Ascending aorta (tissue), 2 donors: Measurements from ENCODE around the gene PPP4R1. TPM values are rescaled to one million over a fixed set of nuclear protein-coding genes. Genes with fewer than 3 reads are reported as not detected.
A peak's percentile ranks its signal among the peaks of the same experiment; 100 is the strongest.

Experiments
- DNase-seq, 2 donors: peaks; one replicate each; pipeline ENCODE4 v3.0.0-alpha.2; 2019; ENCODE audit warnings: low spot score in 2 of 2
- H3K27ac ChIP-seq, 2 donors: fragments of 200-600 bp; sonication (generic); one replicate each; pipeline ENCODE4 v1.5.1; 2016 to 2017; ENCODE audit warnings: mild to moderate bottlenecking in 1 of 2
- H3K27me3 ChIP-seq: fragments of 200-600 bp; sonication (generic); one replicate; pipeline ENCODE4 v1.5.1; 2017
- H3K36me3 ChIP-seq, 2 donors: fragments of 200-600 bp; sonication (generic); one replicate each; pipeline ENCODE4 v1.5.1; 2016
- H3K4me1 ChIP-seq, 2 donors: fragments of 200-600 bp; sonication (generic); one replicate each; pipeline ENCODE4 v1.5.1; 2016 to 2017; ENCODE audit warnings: mild to moderate bottlenecking in 1 of 2
- H3K4me3 ChIP-seq, 2 donors: fragments of 200-600 bp; sonication (generic); one replicate each; pipeline ENCODE4 v1.5.1; 2016 to 2017; ENCODE audit warnings: mild to moderate bottlenecking in 1 of 2
- H3K9me3 ChIP-seq, 2 donors: fragments of 200-600 bp; sonication (generic); one replicate each; pipeline ENCODE4 v1.5.1; 2016
- CTCF ChIP-seq, 3 experiments: fragments of 200-600 bp in 2 of 3; fragments of 450-650 bp in 1 of 3; sonication (generic) in 2 of 3; IDR thresholded peaks; one replicate each; pipeline ENCODE4 v1.5.1; 2016 to 2019; ENCODE audit warnings: antibody characterized with exemption in 3 of 3, mild to moderate bottlenecking in 1 of 3, moderate library complexity in 1 of 3
- intact Hi-C: fragments of 100-400 bp; cut with DNase I; formaldehyde crosslinking; loops from one replicate; pipeline ENCODE4 v1.15.1; 2023
- total RNA-seq: library from RNA; depleted of rRNA; stranded (reverse); fragments of >200 nt; gene quantifications from one replicate; pipeline ENCODE4 v1.1.0, GENCODE V29; 2016

PPP4R1 gene
- total RNA-seq, 1 donor from 2014 or later, result 34.4 TPM

DNA sequence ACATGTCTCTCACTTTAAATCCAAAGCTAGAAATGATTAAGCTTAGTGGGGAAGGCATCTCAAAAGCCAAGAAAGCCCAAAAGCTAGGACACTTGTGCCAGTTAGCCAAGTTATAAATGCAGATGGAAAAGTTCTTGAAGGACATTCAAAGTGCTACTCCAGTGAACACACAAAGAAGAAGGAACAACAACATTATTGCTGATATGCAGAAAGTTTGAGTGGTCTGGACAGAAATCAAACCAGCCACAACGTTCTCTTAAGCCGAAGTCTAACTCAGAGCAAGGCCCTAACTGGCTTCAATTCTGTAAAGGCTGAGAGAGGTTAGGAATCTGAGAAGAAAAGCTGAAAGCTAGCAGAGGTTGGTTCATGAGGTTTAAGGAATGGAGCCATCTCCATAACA is 49.0 kb downstream of the PPP4R1 start:
- intact Hi-C loops, result no loop called here
- Histone ChIP-seq H3K27me3 (no peaks in the 10 kb centered on the region), H3K4me1 (peaks cover 0 to 15% of the 10 kb centered on the region in 2 donors)

GRCh38 chr18:9563331-9563730 is 51.0 kb downstream of the PPP4R1 start:
- Histone ChIP-seq H3K9me3 (no peaks in the 10 kb centered on the region), H3K27ac (no peak overlapping the region), H3K4me3 (no peak overlapping the region), H3K36me3 (peaks cover 35 to 48% of the 10 kb centered on the region in 2 donors), H3K4me1 (peaks cover 0 to 15% of the 10 kb centered on the region in 2 donors), H3K27me3 (no peaks in the 10 kb centered on the region)
- TF ChIP-seq CTCF (IDR thresholded peaks at IDR 0.05), result no peak
- no peak for DNase-seq
- intact Hi-C loops, result no loop called here

More for the DNA sequence above, 49.0 kb downstream of the PPP4R1 start:
- Histone ChIP-seq H3K36me3 (peaks cover 41 to 43% of the 10 kb centered on the region in 2 donors), H3K4me3 (no peak overlapping the region), H3K9me3 (no peaks in the 10 kb centered on the region), H3K27ac (no peak overlapping the region)
- no peak for DNase-seq
- TF ChIP-seq CTCF (IDR thresholded peaks at IDR 0.05), result no peak

DNA sequence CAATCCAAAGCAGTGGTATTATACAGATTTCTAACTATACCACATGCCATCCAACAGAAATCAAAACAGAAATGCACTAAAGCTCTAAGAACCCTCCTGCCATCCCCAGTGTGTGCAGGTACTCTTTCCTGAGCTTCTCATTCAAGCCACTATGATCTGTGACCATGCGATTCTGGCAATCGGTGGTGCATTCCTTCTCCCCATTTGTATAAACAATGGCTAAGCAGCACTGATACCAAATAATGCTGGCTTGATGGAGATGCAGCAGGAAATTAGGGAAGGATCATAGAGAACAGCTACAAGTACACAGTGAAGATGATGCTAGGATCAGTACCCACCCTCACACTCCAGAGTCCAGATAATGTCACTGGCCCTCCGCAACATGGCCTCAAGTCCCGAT is 51.8 kb downstream of the PPP4R1 start:
- H3K27me3 ChIP-seq, result no peaks in the 10 kb centered on the region
- peak overlapping the region in 1 of 2 donors; percentile 29 for H3K27ac ChIP-seq
- H3K4me3 ChIP-seq, result no peak overlapping the region
- peaks cover 40 to 48% of the 10 kb centered on the region in 2 donors for H3K36me3 ChIP-seq
- intact Hi-C loops, result no loop called here
- DNase-seq, result no peak
- peaks cover 0 to 15% of the 10 kb centered on the region in 2 donors for H3K4me1 ChIP-seq
- TF ChIP-seq CTCF (IDR thresholded peaks at IDR 0.05), result no peak
- H3K9me3 ChIP-seq, result no peaks in the 10 kb centered on the region

DNA sequence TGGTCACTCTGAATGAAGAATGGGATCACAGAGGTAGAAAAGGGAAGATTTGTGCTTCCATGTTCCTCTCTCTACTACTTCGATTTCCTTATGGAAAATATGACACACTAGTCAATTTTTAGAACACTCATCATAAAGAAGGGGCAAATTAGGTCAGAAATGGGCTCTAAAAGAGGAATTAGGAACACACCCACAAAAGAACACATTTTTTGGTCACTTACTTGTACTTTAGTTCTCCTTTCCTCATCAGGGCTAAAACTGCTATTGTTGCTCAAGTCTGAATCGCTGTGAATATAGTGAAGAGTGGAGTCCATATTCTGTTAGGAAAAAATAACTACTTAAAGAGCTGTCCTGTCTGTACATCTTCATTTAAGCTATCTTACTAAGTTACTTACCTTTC is 52.6 kb downstream of the PPP4R1 start:
- no peak overlapping the region for H3K4me3 ChIP-seq
- no peak for TF ChIP-seq CTCF (IDR thresholded peaks at IDR 0.05)
- no peaks in the 10 kb centered on the region for H3K27me3 ChIP-seq
- H3K27ac ChIP-seq, result no peak overlapping the region
- no peak for DNase-seq
- H3K36me3 ChIP-seq, result peaks cover 47% of the 10 kb centered on the region in 2 donors
- peaks cover 0 to 15% of the 10 kb centered on the region in 2 donors for H3K4me1 ChIP-seq
- no peaks in the 10 kb centered on the region for H3K9me3 ChIP-seq
- intact Hi-C loops, result no loop called here

GRCh38 chr18:9559253-9559652 is 55.1 kb downstream of the PPP4R1 start:
- TF ChIP-seq CTCF (IDR thresholded peaks at IDR 0.05), result no peak
- intact Hi-C loops, result no loop called here
- peaks cover 0 to 6% of the 10 kb centered on the region in 2 donors for H3K4me1 ChIP-seq
- H3K36me3 ChIP-seq, result peaks cover 57 to 69% of the 10 kb centered on the region in 2 donors
- no peaks in the 10 kb centered on the region for H3K9me3 ChIP-seq
- no peaks in the 10 kb centered on the region for H3K27me3 ChIP-seq
- H3K27ac ChIP-seq, result no peak overlapping the region
- no peak for DNase-seq
- no peak overlapping the region for H3K4me3 ChIP-seq
